Mammary epithelial cell (primary cell): ENCODE data around the gene ANXA2R.

Experiments used
- CTCF ChIP-seq, 2 donors: IDR thresholded peaks in 1 of 2; conservative IDR thresholded peaks in 1 of 2; 2 replicates each; pipeline ENCODE4 v1.5.1; 2011 to 2012; ENCODE audit warnings: inconsistent platforms in 2 of 2, low read length in 2 of 2, mild to moderate bottlenecking in 2 of 2, control low read depth in 1 of 2, low read depth in 1 of 2; ENCODE audit not compliant: insufficient read depth in 1 of 2; ENCODE audit errors: extremely low read depth in 1 of 2
- EZH2 ChIP-seq: IDR thresholded peaks from 2 replicates; pipeline ENCODE4 v1.6.1; 2012; ENCODE audit warnings: low read length, inconsistent platforms, borderline replicate concordance

- TF ChIP-seq EZH2 (no peak), CTCF (conservative IDR thresholded peaks at IDR 0.05 in 1 of 2, IDR thresholded peaks at IDR 0.05 in 1 of 2; ENCODE audit: extremely low read depth in 1 of 2, insufficient read depth in 1 of 2, low read depth in 1 of 2, low read length in 2 of 2) (no peak)
These were observed 38.8 kb upstream of the ANXA2R start for GRCh38 chr5:43078956-43079355.
